ENCODE data around the gene TBPL2. TPM values are rescaled to one million over a fixed set of nuclear protein-coding genes. Genes with fewer than 3 reads are reported as not detected.
"Not testable (repeated sequence)": the region's sequence is repeated elsewhere in the genome, so short reads cannot be mapped to it uniquely, and the experiment has no call there.

Gene TBPL2
- total RNA-seq, 2 experiments from 2014 or later: not detected

GRCh38 chr14:55433880-55434804 is 6.3 kb downstream of the TBPL2 start:
- ATAC-seq (peak; percentile 28), DNase-seq (no peak)
- H3K36me3 Mint-ChIP-seq: no peaks in the 10 kb centered on the region
- no peaks in the 10 kb centered on the region for H3K9me3 Mint-ChIP-seq (ENCODE audit: low read depth)
- H3K4me3 Mint-ChIP-seq: no peak overlapping the region
- CTCF ChIA-PET: interaction anchor here (0.6 to 3.8 kb wide), 4 partner anchors 10 to 1244 kb away, joined by 3 to 15 read pairs (median 6); no protein-coding TSS in a partner anchor
- H3K27ac Mint-ChIP-seq: no peak overlapping the region
- H3K27me3 Mint-ChIP-seq: peaks cover 2% of the 10 kb centered on the region
- peaks cover 20% of the 10 kb centered on the region for H3K4me1 Mint-ChIP-seq

GRCh38 chr14:55432628-55433027 is 7.8 kb downstream of the TBPL2 start:
- no peak overlapping the region for H3K4me3 Mint-ChIP-seq
- no peak for ATAC-seq
- H3K9me3 Mint-ChIP-seq (ENCODE audit: low read depth): no peaks in the 10 kb centered on the region
- DNase-seq: no peak
- H3K27ac Mint-ChIP-seq: no peak overlapping the region
- H3K36me3 Mint-ChIP-seq: no peaks in the 10 kb centered on the region
- peaks cover 20% of the 10 kb centered on the region for H3K4me1 Mint-ChIP-seq
- H3K27me3 Mint-ChIP-seq: peaks cover 2% of the 10 kb centered on the region
- CTCF ChIA-PET: interaction anchor here (0.9 to 3.8 kb wide), 7 partner anchors 14 to 221 kb away, joined by 3 to 15 read pairs (median 4); no protein-coding TSS in a partner anchor

GRCh38 chr14:55430024-55430690 is 10.3 kb downstream of the TBPL2 start:
- CTCF ChIA-PET: interaction anchor here (2.3 kb wide), 1 partner anchor 219 kb away, joined by 4 read pairs; no protein-coding TSS in a partner anchor
- H3K4me3 Mint-ChIP-seq: no peak overlapping the region
- H3K4me1 Mint-ChIP-seq: peaks cover 20% of the 10 kb centered on the region
- no peaks in the 10 kb centered on the region for H3K36me3 Mint-ChIP-seq
- H3K9me3 Mint-ChIP-seq (ENCODE audit: low read depth): no peaks in the 10 kb centered on the region
- DNase-seq: peak; percentile 56
- H3K27ac Mint-ChIP-seq: no peak overlapping the region
- H3K27me3 Mint-ChIP-seq: no peaks in the 10 kb centered on the region
- peak; percentile 88 for ATAC-seq

- no peaks in the 10 kb centered on the region for H3K27me3 Mint-ChIP-seq
- H3K27ac Mint-ChIP-seq: no peak overlapping the region
- peaks cover 3% of the 10 kb centered on the region for H3K4me1 Mint-ChIP-seq
- no peak for ATAC-seq
- no peaks in the 10 kb centered on the region for H3K9me3 Mint-ChIP-seq (ENCODE audit: low read depth)
- DNase-seq: no peak
- CTCF ChIA-PET: interaction anchor here (1.0 to 3.7 kb wide), 7 partner anchors 9 to 1047 kb away, joined by 3 to 28 read pairs (median 5); no protein-coding TSS in a partner anchor
- no peaks in the 10 kb centered on the region for H3K36me3 Mint-ChIP-seq
- H3K4me3 Mint-ChIP-seq: no peak overlapping the region
These were observed 13.0 kb downstream of the TBPL2 start for GRCh38 chr14:55427439-55427838.

- Mint-ChIP-seq H3K27ac (no peak overlapping the region), H3K36me3 (no peaks in the 10 kb centered on the region), H3K27me3 (no peaks in the 10 kb centered on the region), H3K9me3 (ENCODE audit: low read depth) (no peaks in the 10 kb centered on the region), H3K4me3 (no peak overlapping the region), H3K4me1 (peaks cover 3% of the 10 kb centered on the region)
- DNase-seq: no peak
- no peak for ATAC-seq
- CTCF ChIA-PET: interaction anchor here (1.0 to 3.7 kb wide), 6 partner anchors 9 to 181 kb away, joined by 3 to 28 read pairs (median 6); no protein-coding TSS in a partner anchor
These were observed 13.5 kb downstream of the TBPL2 start for GRCh38 chr14:55426891-55427290.

- H3K36me3 Mint-ChIP-seq: no peaks in the 10 kb centered on the region
- no peak overlapping the region for H3K27ac Mint-ChIP-seq
- H3K4me3 Mint-ChIP-seq: no peak overlapping the region
- H3K9me3 Mint-ChIP-seq (ENCODE audit: low read depth): no peaks in the 10 kb centered on the region
- H3K27me3 Mint-ChIP-seq: no peaks in the 10 kb centered on the region
- H3K4me1 Mint-ChIP-seq: peaks cover 3% of the 10 kb centered on the region
- ATAC-seq: no peak
- CTCF ChIA-PET: interaction anchor here (0.8 to 1.5 kb wide), 3 partner anchors 9 to 154 kb away, joined by 3 to 5 read pairs (median 3); partner anchors contain the start of gene FBXO34
- DNase-seq: no peak
These were observed 15.3 kb downstream of the TBPL2 start for GRCh38 chr14:55425091-55425490.

- DNase-seq (no peak), ATAC-seq (no peak)
- H3K27ac Mint-ChIP-seq: no peak overlapping the region
- H3K36me3 Mint-ChIP-seq: no peaks in the 10 kb centered on the region
- H3K4me1 Mint-ChIP-seq: no peaks in the 10 kb centered on the region
- H3K27me3 Mint-ChIP-seq: no peaks in the 10 kb centered on the region
- CTCF ChIA-PET: interaction anchor here (0.6 to 1.4 kb wide), 3 partner anchors 87 to 1050 kb away, joined by 3 to 5 read pairs (median 3); partner anchors contain the start of gene FBXO34
- H3K9me3 Mint-ChIP-seq (ENCODE audit: low read depth): no peaks in the 10 kb centered on the region
- no peak overlapping the region for H3K4me3 Mint-ChIP-seq
These were observed 16.4 kb downstream of the TBPL2 start for GRCh38 chr14:55423969-55424368.

- ATAC-seq; H3K27me3 Mint-ChIP-seq; H3K27ac Mint-ChIP-seq; H3K4me1 Mint-ChIP-seq; CTCF ChIA-PET; H3K9me3 Mint-ChIP-seq (ENCODE audit: low read depth); H3K36me3 Mint-ChIP-seq; H3K4me3 Mint-ChIP-seq; DNase-seq: not testable (repeated sequence)
These were observed 18.1 kb downstream of the TBPL2 start for GRCh38 chr14:55422338-55422737.

GRCh38 chr14:55419663-55420062 is 20.8 kb downstream of the TBPL2 start:
- DNase-seq (no peak), ATAC-seq (no peak)
- Mint-ChIP-seq H3K27ac (no peak overlapping the region), H3K27me3 (peaks cover 3% of the 10 kb centered on the region), H3K36me3 (no peaks in the 10 kb centered on the region), H3K4me3 (no peak overlapping the region), H3K9me3 (ENCODE audit: low read depth) (no peaks in the 10 kb centered on the region), H3K4me1 (peaks cover 10% of the 10 kb centered on the region)
- CTCF ChIA-PET: interaction anchor here (0.6 to 1.8 kb wide), 2 partner anchors 13 to 428 kb away, joined by 3 to 6 read pairs; no protein-coding TSS in a partner anchor

GRCh38 chr14:55418411-55418810 is 22.0 kb downstream of the TBPL2 start:
- no peaks in the 10 kb centered on the region for H3K9me3 Mint-ChIP-seq (ENCODE audit: low read depth)
- ATAC-seq (no peak), DNase-seq (no peak)
- H3K36me3 Mint-ChIP-seq: no peaks in the 10 kb centered on the region
- CTCF ChIA-PET: interaction anchor here (1.8 to 4.3 kb wide), 2 partner anchors 9 to 14 kb away, joined by 6 to 28 read pairs; no protein-coding TSS in a partner anchor
- no peak overlapping the region for H3K27ac Mint-ChIP-seq
- H3K4me1 Mint-ChIP-seq: peaks cover 10% of the 10 kb centered on the region
- peaks cover 3% of the 10 kb centered on the region for H3K27me3 Mint-ChIP-seq
- no peak overlapping the region for H3K4me3 Mint-ChIP-seq

GRCh38 chr14:55417955-55418354 is 22.5 kb downstream of the TBPL2 start:
- Mint-ChIP-seq H3K27me3 (peaks cover 3% of the 10 kb centered on the region), H3K36me3 (no peaks in the 10 kb centered on the region), H3K4me3 (no peak overlapping the region), H3K9me3 (ENCODE audit: low read depth) (no peaks in the 10 kb centered on the region), H3K4me1 (peaks cover 10% of the 10 kb centered on the region), H3K27ac (no peak overlapping the region)
- CTCF ChIA-PET: interaction anchor here (0.6 to 4.3 kb wide), 3 partner anchors 10 to 247 kb away, joined by 3 to 28 read pairs (median 6); no protein-coding TSS in a partner anchor
- ATAC-seq (no peak), DNase-seq (no peak)

- CTCF ChIA-PET: interaction anchor here (0.7 to 4.3 kb wide), 11 partner anchors 8 to 340 kb away, joined by 3 to 28 read pairs (median 4); no protein-coding TSS in a partner anchor
- Mint-ChIP-seq H3K27ac (no peak overlapping the region), H3K9me3 (ENCODE audit: low read depth) (no peaks in the 10 kb centered on the region), H3K4me3 (no peak overlapping the region), H3K4me1 (peaks cover 19% of the 10 kb centered on the region), H3K36me3 (no peaks in the 10 kb centered on the region), H3K27me3 (peaks cover 3% of the 10 kb centered on the region)
- ATAC-seq (no peak), DNase-seq (no peak)
These were observed 23.6 kb downstream of the TBPL2 start for GRCh38 chr14:55416866-55417265.

- DNase-seq (no peak), ATAC-seq (no peak)
- Mint-ChIP-seq H3K27ac (no peak overlapping the region), H3K4me1 (peaks cover 34% of the 10 kb centered on the region), H3K9me3 (ENCODE audit: low read depth) (no peaks in the 10 kb centered on the region), H3K36me3 (no peaks in the 10 kb centered on the region), H3K27me3 (peaks cover 3% of the 10 kb centered on the region), H3K4me3 (no peak overlapping the region)
- CTCF ChIA-PET: interaction anchor here (1.2 to 4.3 kb wide), 2 partner anchors 13 to 144 kb away, joined by 4 to 28 read pairs; no protein-coding TSS in a partner anchor
These were observed 25.9 kb downstream of the TBPL2 start for GRCh38 chr14:55414551-55414950.
